ENCODE measurements around the gene RFFL.

DNA sequence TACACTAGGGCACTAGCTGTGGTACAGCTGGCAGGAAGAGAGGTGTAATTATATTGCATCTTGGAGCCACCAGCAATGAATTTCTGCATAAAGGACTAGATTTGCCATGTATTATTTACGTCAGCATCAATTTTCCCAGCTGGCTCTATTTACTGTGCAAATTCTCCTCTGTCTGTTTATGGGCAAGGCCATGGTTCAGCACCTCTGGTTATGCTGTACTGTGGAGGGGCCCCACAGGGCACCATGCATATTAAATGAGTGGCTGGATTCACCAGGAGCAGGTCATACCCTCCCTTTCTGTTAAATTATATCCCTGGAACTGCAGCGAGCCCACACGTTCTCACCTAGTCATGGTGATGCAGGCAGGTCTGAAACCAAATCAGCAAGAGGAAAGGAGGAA is 36.4 kb upstream of the RFFL start:
- TF ChIP-seq, protein P1, sequence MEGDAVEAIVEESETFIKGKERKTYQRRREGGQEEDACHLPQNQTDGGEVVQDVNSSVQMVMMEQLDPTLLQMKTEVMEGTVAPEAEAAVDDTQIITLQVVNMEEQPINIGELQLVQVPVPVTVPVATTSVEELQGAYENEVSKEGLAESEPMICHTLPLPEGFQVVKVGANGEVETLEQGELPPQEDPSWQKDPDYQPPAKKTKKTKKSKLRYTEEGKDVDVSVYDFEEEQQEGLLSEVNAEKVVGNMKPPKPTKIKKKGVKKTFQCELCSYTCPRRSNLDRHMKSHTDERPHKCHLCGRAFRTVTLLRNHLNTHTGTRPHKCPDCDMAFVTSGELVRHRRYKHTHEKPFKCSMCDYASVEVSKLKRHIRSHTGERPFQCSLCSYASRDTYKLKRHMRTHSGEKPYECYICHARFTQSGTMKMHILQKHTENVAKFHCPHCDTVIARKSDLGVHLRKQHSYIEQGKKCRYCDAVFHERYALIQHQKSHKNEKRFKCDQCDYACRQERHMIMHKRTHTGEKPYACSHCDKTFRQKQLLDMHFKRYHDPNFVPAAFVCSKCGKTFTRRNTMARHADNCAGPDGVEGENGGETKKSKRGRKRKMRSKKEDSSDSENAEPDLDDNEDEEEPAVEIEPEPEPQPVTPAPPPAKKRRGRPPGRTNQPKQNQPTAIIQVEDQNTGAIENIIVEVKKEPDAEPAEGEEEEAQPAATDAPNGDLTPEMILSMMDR (IDR thresholded peaks at IDR 0.05; ENCODE audit: low read depth, low read length) = no peak
- TF ChIP-seq EZH2phosphoT487 (IDR thresholded peaks at IDR 0.05; ENCODE audit: low read depth) = no peak

Measured in OCI-LY3 (cell line).